H9 (cell line): Measurements from ENCODE around the gene DOC2B. TPM values are rescaled to one million over a fixed set of nuclear protein-coding genes. Genes with fewer than 3 reads are reported as not detected.

ENCODE experiments used
- DNase-seq: peaks from one replicate; pipeline ENCODE4 v3.0.0-alpha.2; 2017
- H2AFZ ChIP-seq: one replicate; pipeline ENCODE4 v1.6.1; 2013; ENCODE audit warnings: mild to moderate bottlenecking, low read length, control low read depth, moderate library complexity
- H2AK5ac ChIP-seq: 2 replicates; pipeline ENCODE4 v1.6.1; 2013; ENCODE audit warnings: low read length, control low read depth, mixed read lengths; ENCODE audit not compliant: insufficient read length
- H2BK120ac ChIP-seq: one replicate; pipeline ENCODE4 v1.6.1; 2013; ENCODE audit warnings: low read depth, mild to moderate bottlenecking, low read length, control low read depth, inconsistent platforms; ENCODE audit not compliant: poor library complexity, severe bottlenecking
- H2BK12ac ChIP-seq: 2 replicates; pipeline ENCODE4 v1.6.1; 2013; ENCODE audit warnings: low read length, control low read depth, mixed read lengths, low read depth; ENCODE audit not compliant: insufficient read length
- H2BK15ac ChIP-seq: 2 replicates; pipeline ENCODE4 v1.6.1; 2013; ENCODE audit warnings: low read depth, low read length, control low read depth
- H2BK20ac ChIP-seq: one replicate; pipeline ENCODE4 v1.6.1; 2013; ENCODE audit warnings: low read depth, mild to moderate bottlenecking, low read length, control low read depth, inconsistent platforms; ENCODE audit not compliant: poor library complexity, severe bottlenecking
- H2BK5ac ChIP-seq: 2 replicates; pipeline ENCODE4 v1.6.1; 2013; ENCODE audit warnings: low read length, control low read depth, mixed read lengths; ENCODE audit not compliant: insufficient read length
- H3K14ac ChIP-seq: 2 replicates; pipeline ENCODE4 v1.6.1; 2013; ENCODE audit warnings: low read length, control low read depth; ENCODE audit not compliant: insufficient read depth
- H3K18ac ChIP-seq: 2 replicates; pipeline ENCODE4 v1.6.1; 2013; ENCODE audit warnings: low read depth, mild to moderate bottlenecking, mixed read lengths, low read length, control low read depth; ENCODE audit not compliant: insufficient read length
- H3K23ac ChIP-seq: 2 replicates; pipeline ENCODE4 v1.6.1; 2013; ENCODE audit warnings: low read length, control low read depth, mixed read lengths, low read depth; ENCODE audit not compliant: insufficient read length
- H3K23me2 ChIP-seq: 2 replicates; pipeline ENCODE4 v1.6.1; 2013; ENCODE audit warnings: low read depth, mild to moderate bottlenecking, mixed read lengths, low read length, control low read depth; ENCODE audit not compliant: insufficient read length, poor library complexity, severe bottlenecking
- H3K27ac ChIP-seq: 2 replicates; pipeline ENCODE4 v1.5.1; 2013; ENCODE audit warnings: low read length, control low read depth, mixed read lengths, low read depth; ENCODE audit not compliant: insufficient read length
- H3K27me3 ChIP-seq: 2 replicates; pipeline ENCODE4 v1.6.1; 2013; ENCODE audit warnings: low read length, control low read depth, inconsistent platforms; ENCODE audit not compliant: insufficient read depth
- H3K4ac ChIP-seq: 2 replicates; pipeline ENCODE4 v1.6.1; 2013; ENCODE audit warnings: low read depth, mild to moderate bottlenecking, control low read depth, inconsistent platforms, low read length, moderate library complexity
- H3K4me1 ChIP-seq: 2 replicates; pipeline ENCODE4 v1.6.1; 2013; ENCODE audit warnings: low read length, control low read depth, inconsistent platforms; ENCODE audit not compliant: insufficient read depth
- H3K4me2 ChIP-seq: 2 replicates; pipeline ENCODE4 v1.6.1; 2013; ENCODE audit warnings: low read length, control low read depth, mixed read lengths; ENCODE audit not compliant: insufficient read length, insufficient read depth
- H3K56ac ChIP-seq: 2 replicates; pipeline ENCODE4 v1.6.1; 2013; ENCODE audit warnings: low read depth, mild to moderate bottlenecking, mixed read lengths, low read length, control low read depth; ENCODE audit not compliant: insufficient read length
- H3K79me1 ChIP-seq: 2 replicates; pipeline ENCODE4 v1.6.1; 2013; ENCODE audit warnings: low read depth, mild to moderate bottlenecking, moderate library complexity, low read length, control low read depth, inconsistent platforms; ENCODE audit not compliant: insufficient read depth, poor library complexity, severe bottlenecking
- H3K79me2 ChIP-seq: 2 replicates; pipeline ENCODE4 v1.6.1; 2013; ENCODE audit warnings: low read length, control low read depth, inconsistent platforms; ENCODE audit not compliant: insufficient read depth
- H3K9ac ChIP-seq: 2 replicates; pipeline ENCODE4 v1.6.1; 2013; ENCODE audit warnings: low read length, control low read depth, mixed read lengths; ENCODE audit not compliant: insufficient read length; ENCODE audit errors: extremely low read depth
- H3K9me3 ChIP-seq: one replicate; pipeline ENCODE4 v1.6.1; 2013; ENCODE audit warnings: low read depth, low read length, inconsistent platforms; ENCODE audit not compliant: control insufficient read depth
- H3T11ph ChIP-seq: one replicate; pipeline ENCODE4 v1.6.1; 2013; ENCODE audit warnings: mild to moderate bottlenecking, low read length, control low read depth, inconsistent platforms
- H4K20me1 ChIP-seq: one replicate; pipeline ENCODE4 v1.6.1; 2013; ENCODE audit not compliant: control insufficient read depth, insufficient read length, insufficient read depth
- H4K5ac ChIP-seq: 2 replicates; pipeline ENCODE4 v1.6.1; 2013; ENCODE audit warnings: low read depth, mild to moderate bottlenecking, mixed read lengths, low read length, control low read depth; ENCODE audit not compliant: insufficient read length
- H4K8ac ChIP-seq: replicated peaks from 2 replicates; pipeline ENCODE4 v1.6.1; 2013; ENCODE audit warnings: low read length, control low read depth, mixed read lengths, low read depth; ENCODE audit not compliant: insufficient read length
- H4K91ac ChIP-seq: 2 replicates; pipeline ENCODE4 v1.6.1; 2013; ENCODE audit warnings: low read depth, mild to moderate bottlenecking, moderate library complexity, mixed read lengths, low read length, control low read depth; ENCODE audit not compliant: insufficient read length
- H3K27ac Mint-ChIP-seq, 3 experiments: 2 replicates in 2 of 3; 3 replicates in 1 of 3; pipeline ENCODE4 v1.8.0; 2020 to 2021; ENCODE audit warnings: mixed read lengths in 3 of 3, mild to moderate bottlenecking in 1 of 3, moderate library complexity in 1 of 3
- H3K27me3 Mint-ChIP-seq: 2 replicates; pipeline ENCODE4 v1.8.0; 2021; ENCODE audit warnings: low read depth, mild to moderate bottlenecking, moderate library complexity, mixed read lengths
- H3K36me3 Mint-ChIP-seq, 3 experiments: 2 replicates in 2 of 3; 3 replicates in 1 of 3; pipeline ENCODE4 v1.8.0; 2020 to 2021; ENCODE audit warnings: low read depth in 3 of 3, mixed read lengths in 3 of 3; ENCODE audit not compliant: insufficient read depth in 1 of 3
- H3K4me1 Mint-ChIP-seq, 2 experiments: 2 replicates each; pipeline ENCODE4 v1.8.0; 2020; ENCODE audit warnings: mixed read lengths in 2 of 2
- H3K4me3 Mint-ChIP-seq, 2 experiments: 2 replicates in 1 of 2; 3 replicates in 1 of 2; pipeline ENCODE4 v1.8.0; 2020 to 2021; ENCODE audit warnings: mild to moderate bottlenecking in 2 of 2, mixed read lengths in 2 of 2, moderate library complexity in 1 of 2
- H3K9me3 Mint-ChIP-seq, 2 experiments: 2 replicates in 1 of 2; 3 replicates in 1 of 2; pipeline ENCODE4 v1.8.0; 2020; ENCODE audit warnings: mild to moderate bottlenecking in 2 of 2, mixed read lengths in 2 of 2, moderate library complexity in 1 of 2
- CTCF ChIP-seq: fragments of 200-600 bp; sonication (generic); conservative IDR thresholded peaks from 3 replicates; pipeline ENCODE4 v1.8.0; 2021; ENCODE audit warnings: antibody characterized with exemption, mild to moderate bottlenecking
- WGBS: extraction: QIAGEN DNeasy Blood & Tissue Kit; methylation state at CpG from one replicate; pipeline ENCODE4 v1.1.7; 2013; ENCODE audit warnings: missing lambda C conversion rate, low lambda C conversion rate, mixed read lengths; ENCODE audit not compliant: insufficient read length; ENCODE audit errors: extremely low coverage; 5-methylcytosine and 5-hydroxymethylcytosine counted together
- total RNA-seq: library from RNA; stranded (reverse); gene quantifications from 2 replicates; pipeline ENCODE4 v1.2.1, GENCODE V29; 2021

Gene DOC2B
- total RNA-seq, 1 experiment from 2014 or later: 2.1 TPM

DNA sequence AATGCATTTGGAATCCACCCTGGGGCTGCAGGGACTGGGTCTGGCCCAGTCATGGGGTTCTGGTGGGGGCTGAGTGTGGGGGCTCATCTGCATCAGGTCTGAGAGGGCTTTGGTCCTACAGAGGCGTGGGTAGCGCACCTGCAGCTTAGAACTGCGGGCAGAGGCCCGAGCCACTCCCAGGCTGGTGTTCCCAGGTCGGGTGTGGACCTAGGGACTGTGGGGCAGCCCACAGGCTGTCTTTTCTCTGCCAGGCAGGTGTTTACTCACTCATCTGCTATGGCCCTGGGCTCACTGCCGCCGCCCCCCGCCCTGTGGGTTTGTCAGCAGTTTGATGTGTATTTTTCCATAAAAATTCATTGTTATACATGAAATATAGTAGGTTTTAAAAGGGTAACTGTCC lies 27.0 kb upstream of the DOC2B start:
- Histone ChIP-seq H3K4me1 (no peaks in the 10 kb centered on the region), H2BK5ac (no peak overlapping the region), H3K4ac (no peak overlapping the region), H3K79me1 (no peaks in the 10 kb centered on the region), H3K4me2 (no peak overlapping the region), H3K14ac (no peak overlapping the region), H2AFZ (no peak overlapping the region), H3K18ac (no peak overlapping the region), H2AK5ac (no peak overlapping the region), H2BK12ac (no peak overlapping the region), H4K20me1 (no peaks in the 10 kb centered on the region), H3T11ph (no peak overlapping the region), H4K5ac (no peak overlapping the region), H3K9ac (no peak overlapping the region), H4K91ac (no peak overlapping the region), H3K9me3 (no peaks in the 10 kb centered on the region), H3K23ac (no peak overlapping the region), H2BK20ac (no peak overlapping the region), H3K27ac (no peak overlapping the region), H3K23me2 (no peaks in the 10 kb centered on the region), H3K27me3 (no peaks in the 10 kb centered on the region), H3K56ac (no peak overlapping the region), H2BK120ac (no peak overlapping the region), H3K79me2 (no peaks in the 10 kb centered on the region), H4K8ac (no peak overlapping the region), H2BK15ac (no peak overlapping the region)
- Mint-ChIP-seq H3K4me3 (no peak overlapping the region), H3K4me1 (peaks cover 3 to 12% of the 10 kb centered on the region in 2 experiments; a peak in 3 of 4 replicates), H3K36me3 (peaks cover 0 to 8% (median 5%) of the 10 kb centered on the region in 3 experiments; a peak in 5 of 7 replicates), H3K27ac (no peak overlapping the region), H3K27me3 (peaks cover 4% of the 10 kb centered on the region), H3K9me3 (peaks cover 7 to 18% of the 10 kb centered on the region in 2 experiments; a peak in 3 of 5 replicates)
- no peak for DNase-seq
- TF ChIP-seq CTCF: no peak
- no CpG with 5 or more reads among the region's 8 CpGs for WGBS
